HTR-8/SVneo (cell line): ENCODE measurements around the gene WIPF3.
A peak's percentile ranks its signal among the peaks of the same experiment; 100 is the strongest.

ENCODE experiments used
- DNase-seq: peaks from one replicate; pipeline ENCODE4 v3.0.0; 2011; ENCODE audit warnings: low spot score, mixed read lengths; ENCODE audit not compliant: insufficient read length
- FAIRE-seq: peaks from 2 replicates; lab custom pipeline; 2011; peaks lifted over from hg19 to GRCh38; lab: Jason Lieb, UNC

WIPF3 gene

DNA sequence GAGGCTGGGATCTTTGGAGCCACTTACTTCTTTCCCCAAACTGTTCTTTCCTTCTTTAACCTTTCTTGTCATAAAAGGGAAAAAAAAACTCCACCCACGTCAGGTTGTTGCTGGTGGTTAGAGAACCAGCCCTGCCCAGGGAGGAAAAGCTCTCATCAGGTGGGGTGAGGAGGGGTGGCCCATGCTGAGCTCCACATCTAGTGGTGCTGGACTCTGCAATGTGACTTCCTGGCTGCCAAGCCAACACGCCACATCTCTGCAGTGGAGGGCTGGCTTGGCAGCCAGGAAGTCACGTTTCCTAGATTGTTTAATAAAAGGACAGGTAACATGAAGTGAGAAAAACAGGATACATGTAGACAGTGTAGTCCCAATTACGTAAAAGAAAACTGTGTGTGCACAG, 37.4 kb downstream of the WIPF3 start:
- FAIRE-seq: no peak

GRCh38 chr7:29844559-29844958, 38.3 kb downstream of the WIPF3 start:
- FAIRE-seq: no peak
- DNase-seq: no peak

More for the DNA sequence above, 37.4 kb downstream of the WIPF3 start:
- no peak for DNase-seq

GRCh38 chr7:29847496-29847895, 41.2 kb downstream of the WIPF3 start:
- DNase-seq (no peak), FAIRE-seq (no peak)

DNA sequence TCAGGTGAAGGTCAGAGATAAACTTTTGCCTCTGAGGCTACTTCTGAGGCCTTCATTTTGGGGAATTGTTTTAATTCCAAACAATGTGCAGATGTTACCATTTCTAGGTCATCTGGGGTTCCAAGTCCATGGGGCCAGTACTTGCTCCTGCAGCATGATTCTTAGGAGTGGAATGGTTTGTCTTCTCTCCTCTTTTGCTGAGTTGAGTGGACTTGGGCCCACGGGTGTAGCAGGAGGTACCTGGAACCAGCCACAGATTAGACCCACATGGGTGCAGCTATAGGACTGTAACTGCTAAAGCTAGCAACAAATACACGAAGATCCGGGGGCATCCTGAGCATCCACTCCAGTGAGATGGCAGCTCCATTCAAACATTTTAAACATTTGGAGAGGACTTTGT, 41.6 kb downstream of the WIPF3 start:
- DNase-seq (no peak), FAIRE-seq (no peak)

- DNase-seq (no peak), FAIRE-seq (no peak)
Measured at GRCh38 chr7:29848941-29849340, 42.6 kb downstream of the WIPF3 start.

GRCh38 chr7:29851487-29851886, 45.2 kb downstream of the WIPF3 start:
- FAIRE-seq (no peak), DNase-seq (no peak)

- FAIRE-seq (no peak), DNase-seq (no peak)
Measured at GRCh38 chr7:29852457-29852856, 46.1 kb downstream of the WIPF3 start.

DNA sequence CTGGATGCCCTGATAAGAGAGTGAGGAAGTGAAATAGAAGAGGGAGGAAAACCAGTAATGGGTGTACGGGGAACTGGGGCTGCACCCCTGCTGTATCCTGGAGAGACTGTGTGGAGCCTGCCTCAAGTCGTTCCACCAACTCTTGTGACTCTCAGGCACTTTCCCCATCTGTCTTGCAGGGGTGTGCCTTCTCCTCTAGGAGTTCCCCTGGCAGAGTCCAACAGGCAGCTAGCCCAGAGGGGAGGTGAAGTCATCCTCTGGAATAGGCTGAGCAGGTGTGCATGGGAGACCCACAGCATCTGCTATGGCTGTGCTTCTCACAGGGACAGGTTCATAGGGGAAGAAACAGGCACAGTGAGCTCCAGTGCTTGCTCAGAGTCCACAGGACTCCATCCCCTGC, 46.8 kb downstream of the WIPF3 start:
- DNase-seq (no peak), FAIRE-seq (no peak)

DNA sequence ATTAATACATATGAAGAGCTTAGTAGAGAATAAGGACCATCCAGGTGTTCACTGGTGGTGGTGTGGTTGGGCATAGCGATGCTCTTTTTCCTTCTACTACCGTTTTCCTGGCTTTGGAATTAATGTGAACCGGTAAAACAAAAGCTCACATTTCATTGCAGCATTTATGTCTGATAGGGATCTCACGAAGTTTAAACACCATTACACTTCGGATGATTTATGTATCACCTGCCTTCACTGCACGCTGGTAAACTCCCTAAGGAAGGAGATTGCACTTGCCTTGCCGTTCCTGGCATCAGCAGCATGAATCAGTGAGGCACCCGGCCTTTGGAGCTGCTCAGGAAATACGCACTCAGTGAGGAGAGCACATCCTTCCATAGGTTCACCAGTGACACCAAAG, 47.5 kb downstream of the WIPF3 start:
- FAIRE-seq: no peak
- DNase-seq: no peak

GRCh38 chr7:29854257-29854938, 48.1 kb downstream of the WIPF3 start:
- no peak for DNase-seq
- FAIRE-seq: no peak

DNA sequence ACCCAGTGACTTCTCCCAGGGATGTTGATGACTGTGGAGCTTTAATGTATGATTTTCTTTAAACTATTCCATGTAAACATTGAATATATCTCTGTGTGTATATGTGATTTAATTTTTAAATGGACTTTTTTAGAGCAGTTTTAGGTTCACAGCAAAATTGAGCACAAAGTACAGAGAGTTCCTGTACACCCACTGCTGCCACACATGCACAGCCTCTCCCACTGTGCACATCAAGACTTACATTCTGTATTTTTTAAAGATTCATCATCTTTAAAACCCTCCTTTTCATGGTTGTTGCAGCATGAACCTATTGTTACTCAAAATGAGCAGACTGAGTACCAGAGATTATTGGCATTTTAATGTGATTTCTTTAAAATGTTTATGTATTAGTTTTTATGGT, 51.3 kb downstream of the WIPF3 start:
- DNase-seq: no peak
- FAIRE-seq: no peak

DNA sequence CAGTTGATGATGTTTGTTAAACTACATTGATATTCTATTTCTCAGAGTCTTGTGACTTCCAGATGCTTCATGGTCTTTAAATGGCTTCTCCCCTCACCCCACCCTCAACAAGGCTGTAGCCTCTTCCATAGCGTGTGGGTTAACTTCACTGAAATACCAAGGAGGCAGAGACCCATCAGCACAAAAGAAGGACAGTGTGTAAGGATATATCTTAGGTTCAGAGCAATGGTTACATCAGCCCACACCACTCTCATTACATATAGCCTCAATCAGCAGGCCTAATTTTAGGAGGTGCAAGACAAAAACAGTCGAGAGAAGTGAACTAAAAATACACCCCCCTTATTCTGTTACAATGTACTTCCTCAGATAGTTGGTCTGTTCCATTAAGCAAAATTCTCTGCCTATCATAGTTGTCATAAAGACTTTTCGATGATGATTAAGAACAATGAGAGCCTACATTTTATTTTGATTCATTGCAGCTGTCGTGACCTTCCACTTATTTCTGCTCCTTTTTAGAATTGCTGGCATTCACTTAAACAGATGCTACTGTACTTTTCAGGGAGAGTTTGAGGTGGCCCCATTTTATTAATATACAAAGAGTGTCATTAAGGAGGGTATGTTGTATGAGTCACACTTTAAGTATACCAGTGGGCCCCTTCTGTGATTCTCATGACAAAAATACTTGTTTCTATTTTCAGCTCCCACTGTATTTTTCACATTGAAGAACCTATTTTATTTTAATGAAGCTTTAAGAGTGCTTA, 52.1 kb downstream of the WIPF3 start:
- no peak for FAIRE-seq
- no peak for DNase-seq

DNA sequence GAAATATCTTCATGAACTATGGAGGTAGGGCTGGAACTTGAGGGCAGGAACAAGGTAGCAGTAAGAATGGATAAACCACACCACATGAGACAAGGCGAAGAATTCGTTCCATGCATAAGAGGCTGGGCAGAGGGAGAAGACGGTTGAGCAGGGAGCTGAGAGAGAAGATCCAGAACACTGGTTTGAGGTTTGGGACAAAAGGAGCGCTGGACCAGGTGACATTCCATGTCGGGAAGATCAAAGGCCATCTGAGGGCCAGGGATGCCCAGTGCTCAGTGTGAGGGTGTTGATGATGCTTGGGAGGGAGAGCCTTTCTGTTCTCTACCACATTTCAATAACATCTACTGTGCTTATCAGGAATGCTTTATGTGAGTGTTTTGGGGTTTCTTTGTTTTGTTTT, 52.8 kb downstream of the WIPF3 start:
- FAIRE-seq (no peak), DNase-seq (no peak)

DNA sequence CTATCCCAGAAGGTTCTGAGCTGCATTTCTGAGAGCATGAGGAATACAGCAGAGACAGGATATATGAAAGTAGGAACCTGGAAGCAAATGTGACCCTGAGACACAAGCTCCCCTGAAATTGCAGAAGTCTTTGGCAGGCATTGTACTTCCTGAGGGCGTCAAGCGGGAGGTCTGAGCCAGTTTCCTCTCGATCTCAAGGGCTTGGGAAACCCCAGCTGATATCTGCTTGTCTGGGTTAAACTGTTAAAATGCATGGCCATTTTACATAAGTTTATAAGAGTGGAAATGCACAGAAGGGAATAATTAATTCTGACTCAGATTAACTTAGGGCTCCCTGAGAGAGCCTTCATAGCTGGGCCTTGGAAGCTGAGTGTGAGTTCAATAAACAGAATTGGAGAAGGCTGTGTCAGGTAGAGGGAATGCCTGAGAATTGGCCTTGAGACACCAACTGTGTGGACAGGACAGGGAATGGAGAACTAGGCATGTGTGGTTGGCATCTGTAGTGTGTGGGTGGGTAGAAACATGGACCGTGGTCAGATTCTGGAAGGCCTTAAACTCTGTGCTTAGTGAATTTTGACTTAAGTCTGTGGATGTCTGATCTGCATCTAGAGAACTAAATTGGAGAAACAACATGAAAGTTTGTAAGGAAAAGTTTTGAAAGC, 53.3 kb downstream of the WIPF3 start:
- FAIRE-seq (no peak), DNase-seq (no peak)

GRCh38 chr7:29860186-29860585, 53.9 kb downstream of the WIPF3 start:
- DNase-seq: no peak
- FAIRE-seq: no peak

- DNase-seq (no peak), FAIRE-seq (no peak)
Measured at GRCh38 chr7:29861884-29862283, 55.6 kb downstream of the WIPF3 start.

DNA sequence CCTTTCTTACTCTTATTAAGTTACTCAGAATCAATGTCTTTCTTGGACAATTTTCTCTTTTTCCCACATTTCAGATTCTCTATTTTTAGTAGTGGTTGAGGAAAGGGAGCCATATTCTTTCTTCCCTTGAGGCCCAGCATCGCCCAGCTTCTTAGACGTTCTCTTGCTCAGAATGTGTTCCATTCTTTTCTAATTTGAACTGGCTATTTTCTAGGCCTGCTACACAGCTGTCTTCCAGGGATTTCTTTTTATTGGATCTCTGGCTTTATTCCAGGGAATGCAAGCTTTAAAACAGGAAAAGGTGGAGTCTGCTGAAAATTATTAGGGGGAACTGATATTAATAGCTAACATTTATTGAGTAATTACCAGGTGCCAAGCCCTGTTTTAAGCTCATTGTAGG, 58.3 kb downstream of the WIPF3 start:
- no peak for DNase-seq
- FAIRE-seq: no peak

- FAIRE-seq (no peak), DNase-seq (peak; percentile 22)
Measured at GRCh38 chr7:29865526-29865925, 59.2 kb downstream of the WIPF3 start.

DNA sequence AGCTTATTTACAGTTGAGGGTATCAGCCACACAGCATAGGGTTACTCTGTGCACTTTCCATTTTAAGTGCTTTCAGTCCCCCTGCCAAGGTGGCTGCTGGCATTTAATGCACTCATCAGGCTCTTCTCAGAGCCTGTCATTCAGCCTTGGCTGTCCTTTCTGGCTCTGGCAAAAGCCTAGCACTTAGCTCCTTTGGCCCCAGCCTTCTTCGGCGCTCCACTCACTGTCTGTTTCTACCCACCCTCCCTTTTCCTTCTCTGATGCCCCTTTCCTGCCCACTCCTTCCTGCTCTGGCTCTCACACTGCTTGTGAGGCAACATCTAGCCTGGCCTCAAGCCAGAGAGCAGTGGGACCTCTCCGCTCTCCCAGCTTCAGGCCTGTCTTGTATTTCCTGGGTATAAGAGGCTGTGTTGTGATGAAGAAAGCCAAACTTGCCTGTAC, 60.2 kb downstream of the WIPF3 start:
- DNase-seq (no peak), FAIRE-seq (no peak)

- FAIRE-seq (no peak), DNase-seq (peak; percentile 28)
Measured at GRCh38 chr7:29871787-29872398, 65.6 kb downstream of the WIPF3 start.
